Measurements from ENCODE around the gene LYRM2. TPM values are rescaled to one million over a fixed set of nuclear protein-coding genes. Genes with fewer than 3 reads are reported as not detected.
A peak's percentile ranks its signal among the peaks of the same experiment; 100 is the strongest.
"Not testable (repeated sequence)": the region's sequence is repeated elsewhere in the genome, so short reads cannot be mapped to it uniquely, and the experiment has no call there.

The LYRM2 gene
- total RNA-seq, 1 donor from 2014 or later: 57.1 TPM

DNA sequence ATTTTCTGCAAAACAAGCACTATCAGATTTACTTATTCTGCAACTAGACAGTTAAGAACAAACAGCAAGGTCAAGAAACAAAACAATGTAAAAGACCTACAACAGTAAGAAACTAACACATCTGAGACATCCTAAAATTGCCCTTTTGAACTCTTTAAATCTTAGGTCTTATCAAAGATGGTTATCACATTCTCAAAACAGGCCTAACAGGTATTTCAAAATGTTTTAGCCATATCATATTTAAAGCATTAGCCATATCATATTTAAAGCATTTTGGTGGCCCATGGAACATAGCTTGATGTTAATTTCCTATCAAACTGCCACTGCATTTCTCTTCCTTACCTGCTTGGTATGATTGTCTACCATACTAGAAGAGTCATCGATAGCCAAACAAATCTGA lies 11.1 kb upstream of the LYRM2 start:
- no peak for DNase-seq (ENCODE audit: low spot score)

DNA sequence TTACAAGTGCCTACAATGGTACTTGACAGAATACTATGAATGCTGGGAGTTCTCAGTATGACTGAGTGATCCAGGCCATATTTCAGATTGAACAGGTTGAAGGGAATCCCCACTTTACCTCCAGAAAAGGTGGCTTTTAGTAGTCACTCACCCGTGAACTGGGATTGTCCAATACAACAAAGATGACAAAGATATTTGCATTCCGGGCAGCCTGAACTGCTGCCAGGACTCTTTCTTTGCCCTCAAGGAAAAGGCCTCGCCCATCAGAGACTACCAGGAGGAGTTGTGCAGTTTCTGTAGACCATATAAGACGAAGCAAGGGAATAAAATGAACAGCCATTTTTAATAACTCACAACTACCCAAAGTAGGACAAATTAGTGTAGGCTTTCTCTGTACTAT lies 6.3 kb upstream of the LYRM2 start:
- DNase-seq (ENCODE audit: low spot score): no peak

DNA sequence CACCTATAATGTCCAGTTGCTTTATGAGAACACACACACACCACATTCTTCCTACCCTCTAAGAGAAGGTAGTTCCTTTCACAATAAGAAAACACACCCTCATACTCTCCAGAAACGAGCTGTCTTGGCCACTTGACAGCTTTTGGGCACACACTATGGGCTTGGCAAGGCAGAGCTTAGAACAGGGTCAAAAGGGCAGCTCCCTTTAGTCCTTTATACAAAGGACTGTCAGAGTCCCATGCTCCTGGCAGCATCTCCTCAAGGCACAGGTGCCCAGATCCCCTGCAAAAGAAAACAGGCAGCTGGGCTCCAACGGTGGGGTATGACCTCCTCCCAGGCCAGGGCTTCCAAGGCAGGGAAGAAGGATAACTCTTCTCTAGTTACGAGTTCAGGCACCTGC lies 4.9 kb upstream of the LYRM2 start:
- DNase-seq (ENCODE audit: low spot score): no peak

DNA sequence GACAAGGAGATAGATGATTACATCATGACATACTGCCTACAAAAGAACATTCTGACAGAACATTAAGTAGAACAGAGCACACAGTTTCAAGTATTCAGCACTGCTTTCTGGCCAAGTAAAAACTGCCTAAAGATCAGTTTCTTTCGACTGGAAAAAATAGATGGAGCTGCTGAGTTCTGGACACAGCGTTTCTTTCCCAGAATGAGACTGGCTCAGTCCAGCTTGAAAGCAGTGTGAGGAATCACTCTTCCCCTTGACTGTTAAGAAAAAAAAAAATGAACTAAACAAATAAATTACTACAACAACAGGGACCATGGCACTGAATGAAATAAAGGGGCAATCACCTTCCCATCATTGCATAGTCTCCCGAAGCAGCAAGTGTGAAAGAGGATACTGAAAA lies 4.4 kb upstream of the LYRM2 start:
- no peak for DNase-seq (ENCODE audit: low spot score)

DNA sequence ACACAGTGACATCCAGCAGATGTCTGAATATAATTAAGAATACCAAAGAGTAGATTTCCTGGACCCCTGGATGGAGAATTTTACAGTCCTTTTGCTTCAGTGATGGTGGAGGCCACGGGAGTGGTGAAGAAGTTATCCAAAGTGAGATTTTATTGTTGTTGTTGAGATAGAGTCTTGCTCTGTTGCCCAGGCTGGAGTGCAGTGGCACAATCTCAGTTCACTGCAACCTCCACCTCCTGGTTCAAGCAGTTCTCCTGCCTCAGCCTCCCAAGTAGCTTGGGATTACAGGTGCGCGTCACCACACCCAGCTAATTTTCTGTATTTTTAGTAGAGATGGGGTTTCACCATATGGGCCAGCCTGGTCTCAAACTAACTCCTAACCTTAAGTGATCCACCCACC lies 3.0 kb upstream of the LYRM2 start:
- not testable (repeated sequence) for DNase-seq (ENCODE audit: low spot score)

DNA sequence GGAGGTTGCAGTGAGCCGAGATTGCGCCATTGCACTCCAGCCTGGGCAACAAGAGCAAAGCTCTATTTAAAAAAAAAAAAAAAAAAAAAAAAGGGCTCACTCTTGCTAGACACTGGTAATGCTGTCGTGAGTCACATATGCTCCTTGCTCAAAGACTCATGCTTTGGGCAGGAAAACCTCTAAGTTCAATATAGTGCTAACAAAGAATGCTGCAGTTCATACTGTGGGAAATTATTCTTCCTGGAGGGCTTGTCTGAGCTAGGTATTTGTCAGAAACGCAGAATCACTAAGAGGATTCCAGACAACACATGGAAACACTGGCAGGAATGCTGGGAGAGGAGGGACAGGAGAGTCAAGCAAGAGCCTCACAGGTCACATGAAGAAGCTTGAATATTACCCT lies 2.3 kb upstream of the LYRM2 start:
- no peak for DNase-seq (ENCODE audit: low spot score)

DNA sequence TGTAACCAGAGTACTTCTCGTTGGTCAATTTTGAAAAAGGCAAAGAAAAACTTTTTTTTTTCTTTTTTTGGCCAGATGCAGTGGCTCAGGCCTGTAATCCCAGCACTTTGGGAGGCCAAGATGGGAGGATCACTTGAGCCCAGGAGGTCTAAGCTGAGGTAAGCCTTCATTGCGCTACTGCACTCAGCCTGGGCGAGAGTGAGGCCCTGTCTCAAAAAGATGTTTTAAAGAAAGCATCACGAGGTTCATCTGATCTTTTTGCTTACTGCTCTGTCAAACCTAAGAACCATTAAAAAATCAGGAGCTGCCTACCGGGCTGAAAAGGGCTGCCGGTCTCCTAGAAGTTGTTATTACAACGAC lies 607 bp downstream of the LYRM2 start:
- DNase-seq (ENCODE audit: low spot score): no peak

DNA sequence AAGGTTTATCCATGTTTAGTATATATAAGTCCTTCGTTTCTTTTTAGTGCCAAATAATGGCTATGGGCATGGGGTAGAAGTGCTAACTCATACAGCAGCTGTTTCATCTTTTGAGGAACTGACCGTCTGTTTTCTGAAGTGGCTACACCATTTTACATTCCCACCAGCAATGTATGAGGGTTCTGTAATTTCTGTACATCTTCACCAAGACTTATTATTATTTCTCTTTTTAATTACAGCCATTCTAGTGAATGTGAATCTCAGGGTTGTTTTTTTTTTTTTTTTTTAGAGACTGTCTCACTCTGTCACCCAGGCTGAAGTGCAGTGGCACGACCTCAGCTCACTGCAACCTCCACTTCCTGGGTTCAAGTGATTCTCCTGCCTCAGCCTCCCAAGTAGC lies 2.1 kb downstream of the LYRM2 start:
- not testable (repeated sequence) for DNase-seq (ENCODE audit: low spot score)

DNA sequence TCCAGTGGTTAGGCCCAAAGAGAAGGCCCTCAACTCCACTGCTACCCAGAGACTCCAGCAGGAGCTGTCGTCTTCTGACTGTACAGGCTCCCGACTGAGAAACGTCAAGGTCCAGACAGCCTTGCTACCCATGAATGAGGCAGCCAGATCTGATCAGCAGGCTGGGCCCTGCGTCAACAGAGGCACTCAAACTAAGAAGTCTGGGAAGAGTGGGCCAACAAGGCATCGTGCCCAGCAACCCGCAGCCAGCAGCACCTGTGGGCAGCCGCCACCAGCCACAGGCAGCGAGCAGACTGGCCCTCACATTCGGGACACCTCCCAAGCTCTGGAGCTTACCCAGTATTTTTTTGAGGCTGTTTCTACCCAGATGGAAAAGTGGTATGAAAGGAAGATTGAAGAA lies 8.1 kb downstream of the LYRM2 start:
- no peak for DNase-seq (ENCODE audit: low spot score)

DNA sequence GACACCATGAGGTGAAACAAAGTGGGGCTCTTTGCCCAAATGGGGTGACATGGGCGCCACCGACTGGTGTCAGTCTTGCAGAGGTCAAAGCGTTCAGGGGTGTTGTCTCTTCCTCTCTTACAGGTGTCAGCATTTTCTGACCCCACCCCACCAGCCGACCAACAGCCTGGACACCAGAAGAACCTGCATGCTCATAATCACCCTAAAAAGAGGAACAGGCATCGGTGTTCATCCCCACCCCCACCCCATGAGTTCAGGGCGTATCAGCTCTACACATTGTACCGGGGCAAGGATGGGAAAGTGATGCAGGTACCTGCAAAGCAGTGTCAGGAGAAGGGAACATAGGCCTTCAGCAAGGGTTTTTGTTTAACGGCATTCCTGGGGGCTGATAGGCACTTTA lies 14.8 kb downstream of the LYRM2 start:
- DNase-seq (ENCODE audit: low spot score): no peak

DNA sequence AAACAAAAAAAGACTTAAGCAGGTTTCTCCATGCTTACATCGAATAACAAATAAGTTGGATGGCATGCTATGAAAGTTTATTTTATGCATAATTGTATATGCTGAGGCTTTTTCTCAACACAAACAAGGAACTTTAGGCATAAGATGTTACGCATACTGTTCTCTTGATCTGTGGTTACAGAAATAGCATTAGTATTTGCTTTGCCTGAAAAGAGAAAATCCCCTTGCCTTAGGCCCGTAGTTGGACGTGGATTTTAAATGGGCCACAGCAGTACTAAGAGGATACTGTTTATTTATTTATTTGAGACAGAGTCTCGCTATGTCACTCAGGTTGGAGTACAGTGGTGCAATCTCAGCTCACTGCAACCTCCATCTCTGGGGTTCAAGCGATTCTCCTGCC lies 19.0 kb downstream of the LYRM2 start:
- no peak for DNase-seq (ENCODE audit: low spot score)

DNA sequence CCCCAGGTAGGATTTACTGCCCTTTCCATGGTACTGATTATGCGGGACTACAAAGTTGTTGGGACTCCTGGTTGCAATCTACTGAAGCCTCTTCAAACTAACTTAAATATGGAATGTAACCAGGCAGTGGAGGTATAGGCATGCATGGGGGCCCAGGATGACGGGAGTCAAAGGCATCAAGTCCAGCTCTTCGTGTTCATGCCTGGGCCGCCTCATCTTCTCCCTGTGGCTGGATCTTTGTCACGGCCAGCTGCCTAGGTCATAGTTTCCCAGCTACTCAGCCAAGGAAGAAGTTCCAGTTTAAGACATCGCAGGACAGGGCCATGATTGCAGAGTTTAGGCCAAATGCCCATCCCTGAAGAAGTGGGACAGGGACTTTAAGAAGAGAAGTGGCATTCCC lies 20.5 kb downstream of the LYRM2 start:
- DNase-seq (ENCODE audit: low spot score): no peak

DNA sequence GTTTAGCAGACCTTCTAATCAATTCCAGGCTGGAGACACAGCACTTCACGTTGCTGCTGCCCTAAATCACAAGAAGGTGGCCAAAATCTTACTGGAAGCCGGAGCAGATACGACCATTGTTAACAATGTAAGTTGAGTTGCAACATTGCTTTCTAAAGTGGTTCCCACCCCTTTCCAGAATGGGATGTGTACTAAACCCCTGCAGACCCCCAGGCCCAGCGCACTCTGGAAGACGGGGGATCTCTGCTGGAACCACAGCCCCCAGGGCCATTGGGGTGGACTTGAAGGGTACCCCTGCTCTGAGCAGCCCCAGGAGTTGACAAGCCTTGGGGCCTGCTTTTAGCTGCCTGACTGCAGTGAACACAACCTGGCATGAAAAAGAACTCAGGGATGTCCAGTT lies 22.0 kb downstream of the LYRM2 start:
- no peak for DNase-seq (ENCODE audit: low spot score)

DNA sequence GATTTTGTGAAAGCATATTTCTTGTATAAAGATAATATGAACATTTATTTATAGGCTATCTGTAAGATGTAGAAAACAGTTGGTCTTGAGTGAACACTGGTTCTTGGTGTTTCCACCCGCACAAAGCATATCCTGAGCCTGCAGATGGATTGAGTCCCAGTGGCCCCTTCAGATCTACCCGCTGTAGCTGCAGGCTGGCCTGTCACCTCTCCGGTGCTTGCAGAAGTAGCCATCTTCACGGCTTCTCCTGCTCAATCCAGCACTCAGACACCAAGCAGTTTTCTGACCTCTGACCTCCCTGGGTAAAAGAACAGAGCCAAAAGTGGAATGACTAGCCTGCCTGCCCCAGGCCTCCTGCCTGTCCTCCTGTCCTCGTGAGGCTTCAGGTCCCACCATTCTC lies 22.7 kb downstream of the LYRM2 start:
- no peak for DNase-seq (ENCODE audit: low spot score)

DNA sequence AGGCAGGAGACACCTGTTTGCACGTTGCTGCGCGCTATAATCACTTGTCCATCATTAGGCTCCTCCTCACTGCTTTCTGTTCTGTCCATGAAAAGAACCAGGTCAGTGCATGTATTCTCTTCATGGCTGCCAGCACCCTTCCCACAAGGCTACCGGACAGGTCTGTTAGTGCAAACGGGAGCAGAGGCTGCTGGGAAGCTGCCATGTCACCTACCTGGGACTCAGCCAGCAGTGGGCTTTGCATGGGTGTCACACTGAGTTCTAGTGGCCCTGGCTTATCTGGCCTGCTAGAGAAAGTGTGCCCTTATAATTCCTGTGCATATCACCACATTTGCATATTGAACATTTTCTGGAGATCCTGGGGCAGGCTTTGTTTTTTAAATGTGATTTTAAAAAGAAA lies 24.8 kb downstream of the LYRM2 start:
- no peak for DNase-seq (ENCODE audit: low spot score)

DNA sequence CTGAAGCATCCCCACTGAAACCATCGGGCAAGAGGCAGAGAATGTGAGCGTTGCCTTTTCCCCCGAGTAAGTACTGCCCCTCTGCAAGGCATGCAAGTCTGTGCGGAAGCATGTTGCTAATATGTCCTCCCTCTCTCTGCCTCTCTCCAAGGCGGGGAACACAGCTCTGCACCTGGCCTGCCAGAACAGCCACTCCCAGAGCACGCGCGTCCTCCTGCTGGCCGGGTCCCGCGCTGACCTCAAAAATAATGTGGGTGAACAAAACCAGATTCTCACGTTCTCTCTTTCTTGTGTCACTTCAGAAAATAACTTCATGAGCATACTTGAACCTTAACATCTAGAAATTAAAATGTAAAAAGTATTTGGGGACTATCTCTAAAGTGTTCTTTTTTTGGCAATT lies 26.4 kb downstream of the LYRM2 start:
- DNase-seq (ENCODE audit: low spot score): no peak

DNA sequence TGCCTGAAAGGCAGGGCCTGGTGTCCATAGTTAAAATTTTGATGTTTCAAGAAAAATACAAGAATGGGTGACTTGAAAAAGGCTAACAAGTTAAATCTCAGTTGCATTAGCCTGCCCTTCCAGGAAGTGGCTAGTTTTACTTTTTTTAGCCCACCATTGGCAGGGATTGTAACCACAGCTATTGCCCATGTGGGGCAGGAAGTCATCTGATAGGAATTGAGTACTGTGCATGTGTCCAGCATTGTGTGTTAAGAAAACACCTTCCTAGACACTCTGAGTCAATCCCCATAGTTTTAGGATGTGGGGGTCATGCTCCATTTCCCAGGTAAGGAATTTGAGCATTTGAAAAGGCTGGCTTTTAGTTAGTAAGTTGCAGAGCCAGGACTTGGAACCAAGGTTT lies 26.9 kb downstream of the LYRM2 start:
- no peak for DNase-seq (ENCODE audit: low spot score)

DNA sequence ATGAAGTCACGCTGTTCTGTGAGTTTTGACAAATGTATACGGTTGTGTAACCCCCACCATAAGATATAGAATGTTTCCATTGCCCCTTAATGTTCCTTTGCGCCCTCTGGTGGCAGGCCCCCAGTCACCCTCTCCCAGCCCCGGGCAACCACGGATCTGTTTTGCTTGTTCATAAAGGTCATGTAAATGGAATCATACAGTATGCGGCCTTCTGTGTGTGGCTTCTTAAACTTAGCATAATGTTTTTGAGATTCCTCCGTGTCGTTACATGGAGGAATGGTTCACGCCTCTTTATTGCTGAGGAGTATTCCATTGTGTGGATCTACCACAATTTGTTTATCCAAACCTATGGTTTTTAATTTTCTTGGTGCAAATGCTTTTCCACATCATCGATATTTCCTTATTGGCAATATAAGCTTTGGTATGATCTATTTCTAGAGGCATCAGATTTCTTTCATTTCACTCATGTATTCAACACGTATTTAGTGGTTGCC lies 28.4 kb downstream of the LYRM2 start:
- peak; percentile 61 for DNase-seq (ENCODE audit: low spot score)

DNA sequence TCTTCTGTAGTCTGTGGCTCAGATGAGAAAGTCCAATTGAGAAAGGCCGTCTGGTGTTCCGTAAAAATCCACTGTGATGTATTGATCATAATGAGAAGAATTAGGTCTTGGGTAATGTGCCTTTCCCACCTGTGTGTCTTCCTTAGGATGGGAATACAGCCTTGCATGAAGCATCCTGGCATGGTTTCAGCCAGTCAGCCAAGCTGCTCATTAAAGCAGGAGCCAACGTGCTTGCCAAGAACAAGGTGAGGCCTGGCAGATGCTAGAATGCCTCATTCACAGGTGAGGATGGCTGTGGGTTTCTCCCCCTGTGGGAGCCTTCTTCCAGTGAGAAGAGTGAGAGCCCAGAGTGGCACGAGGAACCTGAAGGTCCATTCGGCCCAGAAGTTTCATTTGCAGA lies 32.7 kb downstream of the LYRM2 start:
- no peak for DNase-seq (ENCODE audit: low spot score)

DNA sequence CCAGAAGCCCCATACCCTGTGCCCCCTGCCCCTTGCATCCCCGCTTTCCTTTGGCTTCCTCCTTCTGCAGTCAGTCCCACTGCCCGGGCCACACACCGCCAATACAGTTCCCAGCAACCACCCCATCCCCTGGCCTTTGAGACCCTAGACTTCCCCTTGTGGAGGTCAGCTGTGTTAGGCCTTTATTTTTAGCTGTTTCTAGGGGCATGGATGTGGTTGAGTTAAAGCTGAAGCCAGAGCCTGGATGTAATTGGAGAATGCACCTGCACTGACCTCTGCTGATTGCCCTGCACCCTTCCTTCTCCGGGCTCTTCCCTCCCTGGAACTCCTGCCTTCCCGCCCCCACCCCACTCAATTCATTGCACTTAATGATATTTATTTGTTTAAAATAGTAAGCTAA lies 33.9 kb downstream of the LYRM2 start:
- DNase-seq (ENCODE audit: low spot score): no peak

DNA sequence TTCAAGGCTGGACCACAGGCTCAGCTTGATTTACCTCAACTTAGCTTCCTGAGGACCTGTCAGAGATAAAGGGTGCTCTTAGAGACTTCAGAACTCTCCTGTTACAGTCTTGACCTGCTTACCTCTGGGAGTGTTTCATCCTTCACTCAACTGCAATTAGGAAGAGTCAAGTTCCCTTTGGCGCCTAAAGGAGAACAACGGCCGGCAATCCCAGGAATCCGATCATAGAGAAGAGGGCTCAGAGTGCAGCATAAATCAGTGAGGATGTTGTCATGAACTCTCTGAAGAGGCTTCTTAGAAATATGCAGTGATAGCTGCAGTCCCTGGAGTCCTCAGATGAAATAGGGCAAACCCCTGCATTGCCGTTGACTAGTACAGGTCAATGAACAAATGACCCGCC lies 36.4 kb downstream of the LYRM2 start:
- DNase-seq (ENCODE audit: low spot score): no peak

DNA sequence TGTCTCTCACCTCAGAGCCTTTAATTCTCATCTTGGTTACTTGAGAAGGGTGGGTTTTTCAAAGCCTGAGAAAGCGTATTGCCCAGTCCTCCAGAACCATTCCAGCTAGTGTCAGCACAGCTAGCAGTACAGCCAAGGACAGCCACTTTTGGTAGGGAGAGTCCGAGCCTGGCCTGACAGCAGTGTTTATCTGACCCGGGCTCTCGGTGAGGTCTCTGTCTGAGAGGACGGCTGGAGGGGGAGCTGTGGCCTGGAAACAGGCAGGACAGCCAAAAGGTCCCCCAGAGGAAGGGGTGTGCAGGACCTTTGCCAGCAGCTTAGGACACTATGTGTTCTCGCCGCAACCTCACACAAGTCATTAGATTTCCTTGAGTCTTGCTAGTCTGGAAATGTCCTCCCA lies 38.8 kb downstream of the LYRM2 start:
- no peak for DNase-seq (ENCODE audit: low spot score)

DNA sequence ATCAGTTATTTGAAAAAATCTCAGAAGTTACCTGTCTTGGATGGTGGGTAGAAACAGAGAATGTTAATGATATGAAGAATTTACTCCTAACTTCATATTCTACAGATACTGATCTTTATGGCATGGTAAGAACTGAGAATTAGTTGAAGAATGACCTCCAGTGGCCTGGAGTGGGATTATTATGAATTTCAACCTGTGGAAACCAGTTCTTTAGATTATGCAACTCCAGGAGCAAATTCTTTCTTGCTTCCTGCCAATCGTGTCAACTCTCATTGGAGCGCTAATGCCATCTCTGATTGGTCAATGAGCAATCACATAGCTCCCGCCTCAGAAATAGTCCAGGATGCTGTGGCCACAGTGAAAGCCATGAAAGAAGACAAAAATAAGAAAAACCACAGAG lies 40.6 kb downstream of the LYRM2 start:
- peak; percentile 58 for DNase-seq (ENCODE audit: low spot score)

DNA sequence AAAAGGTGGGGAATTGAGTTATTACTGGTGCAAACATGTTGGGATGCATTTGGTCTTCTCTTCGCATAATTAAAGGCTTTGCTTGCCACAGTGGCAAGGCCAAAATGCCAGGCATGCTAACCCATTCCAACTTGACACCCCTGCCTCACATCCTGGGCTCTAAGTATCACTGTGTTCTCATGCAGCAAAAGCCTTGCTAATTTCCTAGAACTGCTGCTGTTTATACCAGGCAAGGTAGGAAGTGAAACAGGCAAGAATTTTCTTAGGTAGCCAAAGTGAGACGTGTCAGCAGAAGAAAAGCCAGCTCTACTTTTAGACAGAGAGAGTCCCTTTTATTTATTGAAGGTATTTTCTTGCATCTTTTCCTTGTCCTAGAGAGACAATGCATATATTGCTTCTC lies 41.2 kb downstream of the LYRM2 start:
- no peak for DNase-seq (ENCODE audit: low spot score)

DNA sequence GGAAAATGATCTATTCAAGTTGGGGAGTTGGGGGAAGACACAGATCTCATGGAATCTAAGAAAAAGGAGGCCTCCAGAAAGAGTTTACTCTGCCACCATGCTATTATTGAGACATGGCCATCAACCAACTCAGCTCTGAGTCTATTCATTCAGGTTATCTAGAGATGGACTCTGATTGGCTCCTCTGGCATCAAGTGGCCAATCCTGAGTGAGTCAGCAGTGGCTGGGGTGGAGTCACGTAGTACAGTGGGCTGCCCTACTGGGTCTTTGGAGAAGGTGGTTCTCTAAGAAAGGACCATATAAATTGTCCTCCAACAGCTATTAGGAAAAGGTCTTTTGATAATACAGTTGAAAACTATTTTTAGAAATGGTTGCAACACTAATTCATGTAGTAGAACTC lies 42.1 kb downstream of the LYRM2 start:
- DNase-seq (ENCODE audit: low spot score): no peak

All from ureter (tissue), 1 donor.